Measurements from ENCODE around the gene COL2A1. TPM values are rescaled to one million over a fixed set of nuclear protein-coding genes. Genes with fewer than 3 reads are reported as not detected.

COL2A1 gene
- total RNA-seq, 1 experiment from 2014 or later, result 201 TPM

DNA sequence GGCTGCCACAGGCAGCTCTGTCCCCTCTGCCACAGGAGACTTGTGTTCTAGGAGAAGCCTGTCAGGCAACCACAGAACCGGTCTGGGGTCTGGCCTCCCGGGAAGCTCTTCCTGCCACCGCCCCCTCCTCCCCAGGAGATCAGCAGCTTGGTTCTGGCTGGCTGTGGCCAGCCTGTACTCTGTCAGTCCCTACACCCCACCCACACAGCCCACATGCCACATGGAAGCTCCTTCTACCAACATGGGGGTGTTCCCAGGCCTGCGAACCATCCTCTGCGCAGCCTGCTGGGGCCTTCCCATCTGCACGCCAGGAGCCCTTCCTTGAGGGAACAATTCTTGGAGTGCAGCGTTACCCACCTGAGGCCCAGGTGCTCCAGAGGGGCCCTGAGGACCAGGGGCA, 24.1 kb downstream of the COL2A1 start:
- Histone ChIP-seq H3K36me3 (ENCODE audit: control insufficient read depth, insufficient read depth, low read length) (no peaks in the 10 kb centered on the region; the same call in 1 of the 2 replicates), H3K27me3 (replicated peaks; ENCODE audit: control insufficient read depth, insufficient read depth, low read length) (no peaks in the 10 kb centered on the region), H3K4me1 (no peaks in the 10 kb centered on the region), H3K9me3 (no peaks in the 10 kb centered on the region), H3K4me3 (ENCODE audit: low read depth, low read length) (no peak overlapping the region)
- Mint-ChIP-seq H3K4me3 (ENCODE audit: unreplicated experiment) (no peak overlapping the region), H3K9me3 (ENCODE audit: unreplicated experiment) (no peaks in the 10 kb centered on the region), H3K36me3 (ENCODE audit: insufficient read depth, unreplicated experiment) (peaks cover 11% of the 10 kb centered on the region), H3K27ac (ENCODE audit: unreplicated experiment) (no peak overlapping the region), H3K4me1 (ENCODE audit: low read depth, unreplicated experiment) (no peaks in the 10 kb centered on the region), H3K27me3 (ENCODE audit: insufficient read depth, unreplicated experiment) (no peaks in the 10 kb centered on the region)
- DNase-seq, result no peak
- CTCF ChIA-PET, result interaction anchor here (0.9 to 1.5 kb wide), 2 partner anchors 10 to 17 kb away, joined by 3 to 5 read pairs; partner anchors contain the start of gene TMEM106C
- TF ChIP-seq, protein P1, sequence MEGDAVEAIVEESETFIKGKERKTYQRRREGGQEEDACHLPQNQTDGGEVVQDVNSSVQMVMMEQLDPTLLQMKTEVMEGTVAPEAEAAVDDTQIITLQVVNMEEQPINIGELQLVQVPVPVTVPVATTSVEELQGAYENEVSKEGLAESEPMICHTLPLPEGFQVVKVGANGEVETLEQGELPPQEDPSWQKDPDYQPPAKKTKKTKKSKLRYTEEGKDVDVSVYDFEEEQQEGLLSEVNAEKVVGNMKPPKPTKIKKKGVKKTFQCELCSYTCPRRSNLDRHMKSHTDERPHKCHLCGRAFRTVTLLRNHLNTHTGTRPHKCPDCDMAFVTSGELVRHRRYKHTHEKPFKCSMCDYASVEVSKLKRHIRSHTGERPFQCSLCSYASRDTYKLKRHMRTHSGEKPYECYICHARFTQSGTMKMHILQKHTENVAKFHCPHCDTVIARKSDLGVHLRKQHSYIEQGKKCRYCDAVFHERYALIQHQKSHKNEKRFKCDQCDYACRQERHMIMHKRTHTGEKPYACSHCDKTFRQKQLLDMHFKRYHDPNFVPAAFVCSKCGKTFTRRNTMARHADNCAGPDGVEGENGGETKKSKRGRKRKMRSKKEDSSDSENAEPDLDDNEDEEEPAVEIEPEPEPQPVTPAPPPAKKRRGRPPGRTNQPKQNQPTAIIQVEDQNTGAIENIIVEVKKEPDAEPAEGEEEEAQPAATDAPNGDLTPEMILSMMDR (IDR thresholded peaks at IDR 0.05; ENCODE audit: insufficient read depth in 1 of 2, low read depth in 1 of 2, low read length in 1 of 2, severe bottlenecking in 1 of 2, unreplicated experiment in 1 of 2), result no peak
- intact Hi-C loops (cut with micrococcal nuclease; ENCODE audit: unreplicated experiment), result no loop called here
- POLR2A ChIA-PET, result no interaction called here
- no TSS peak for BruUV-seq (replicated peaks)

DNA sequence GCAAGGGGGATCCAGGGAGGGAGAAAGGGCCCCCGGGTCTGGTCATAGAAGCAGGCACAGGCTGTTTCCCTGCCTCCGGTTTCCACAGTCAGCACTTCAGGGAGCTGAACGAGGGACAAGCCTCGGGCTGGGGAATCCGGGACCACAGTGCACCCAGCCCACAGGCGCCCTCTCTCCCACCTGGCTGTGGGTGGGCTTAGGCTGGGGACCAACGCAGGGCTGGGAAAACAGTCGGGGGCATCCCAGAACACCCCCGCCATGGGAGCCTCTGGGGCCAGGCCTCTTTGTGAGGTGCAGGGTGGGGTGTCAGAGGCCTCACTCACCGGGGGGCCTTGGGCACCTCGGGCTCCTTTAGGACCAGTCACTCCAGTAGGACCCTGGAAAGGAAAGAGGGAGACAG, 24.6 kb downstream of the COL2A1 start:
- H3K36me3 ChIP-seq (ENCODE audit: control insufficient read depth, insufficient read depth, low read length), result no peaks in the 10 kb centered on the region; the same call in 1 of the 2 replicates
- H3K9me3 Mint-ChIP-seq (ENCODE audit: unreplicated experiment), result no peaks in the 10 kb centered on the region
- H3K4me1 Mint-ChIP-seq (ENCODE audit: low read depth, unreplicated experiment), result no peaks in the 10 kb centered on the region
- ChIA-PET POLR2A (no interaction called here), CTCF (interaction anchor here (0.9 to 1.5 kb wide), 3 partner anchors 11 to 51 kb away, joined by 3 to 5 read pairs (median 5); partner anchors contain the start of gene TMEM106C)
- H3K4me3 Mint-ChIP-seq (ENCODE audit: unreplicated experiment), result no peak overlapping the region
- no peaks in the 10 kb centered on the region for H3K27me3 Mint-ChIP-seq (ENCODE audit: insufficient read depth, unreplicated experiment)
- H3K27ac Mint-ChIP-seq (ENCODE audit: unreplicated experiment), result no peak overlapping the region
- TF ChIP-seq, protein P1 (IDR thresholded peaks at IDR 0.05; ENCODE audit: insufficient read depth in 1 of 2, low read depth in 1 of 2, low read length in 1 of 2, severe bottlenecking in 1 of 2, unreplicated experiment in 1 of 2), result no peak
- BruUV-seq (replicated peaks), result no TSS peak
- H3K36me3 Mint-ChIP-seq (ENCODE audit: insufficient read depth, unreplicated experiment), result peaks cover 12% of the 10 kb centered on the region
- H3K27me3 ChIP-seq (replicated peaks; ENCODE audit: control insufficient read depth, insufficient read depth, low read length), result no peaks in the 10 kb centered on the region
- no peaks in the 10 kb centered on the region for H3K4me1 ChIP-seq
- intact Hi-C loops (cut with micrococcal nuclease; ENCODE audit: unreplicated experiment), result no loop called here
- no peak overlapping the region for H3K4me3 ChIP-seq (ENCODE audit: low read depth, low read length)
- no peak for DNase-seq
- H3K9me3 ChIP-seq, result no peaks in the 10 kb centered on the region

DNA sequence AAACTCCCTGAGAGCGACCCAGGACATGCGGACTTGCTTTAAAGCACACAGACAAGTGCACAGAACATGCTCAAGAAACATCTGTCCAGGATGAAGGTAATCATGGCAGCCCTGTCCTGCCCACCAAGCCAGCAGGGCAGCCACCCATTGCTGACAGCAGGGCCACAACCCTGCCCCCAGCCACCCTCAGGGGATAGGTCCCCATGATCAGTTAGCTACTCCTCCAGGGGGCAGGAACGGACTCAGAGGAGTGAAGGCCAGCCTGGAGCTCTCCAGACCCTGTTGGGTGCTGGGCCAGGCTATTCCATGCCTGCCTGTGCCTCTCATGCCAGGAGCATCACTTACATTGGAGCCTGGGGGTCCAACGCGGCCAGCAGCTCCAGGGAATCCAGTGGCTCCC, 25.1 kb downstream of the COL2A1 start:
- DNase-seq, result no peak
- CTCF ChIA-PET, result interaction anchor here (1.5 kb wide), 1 partner anchor 51 kb away, joined by 5 read pairs; no protein-coding TSS in a partner anchor
- TF ChIP-seq, protein P1 (IDR thresholded peaks at IDR 0.05; ENCODE audit: insufficient read depth in 1 of 2, low read depth in 1 of 2, low read length in 1 of 2, severe bottlenecking in 1 of 2, unreplicated experiment in 1 of 2), result no peak
- Histone ChIP-seq H3K4me3 (ENCODE audit: low read depth, low read length) (no peak overlapping the region), H3K4me1 (no peaks in the 10 kb centered on the region), H3K36me3 (ENCODE audit: control insufficient read depth, insufficient read depth, low read length) (no peaks in the 10 kb centered on the region; the same call in 1 of the 2 replicates), H3K9me3 (no peaks in the 10 kb centered on the region), H3K27me3 (replicated peaks; ENCODE audit: control insufficient read depth, insufficient read depth, low read length) (no peaks in the 10 kb centered on the region)
- Mint-ChIP-seq H3K4me3 (ENCODE audit: unreplicated experiment) (no peak overlapping the region), H3K27ac (ENCODE audit: unreplicated experiment) (no peak overlapping the region), H3K9me3 (ENCODE audit: unreplicated experiment) (no peaks in the 10 kb centered on the region), H3K27me3 (ENCODE audit: insufficient read depth, unreplicated experiment) (no peaks in the 10 kb centered on the region), H3K4me1 (ENCODE audit: low read depth, unreplicated experiment) (no peaks in the 10 kb centered on the region), H3K36me3 (ENCODE audit: insufficient read depth, unreplicated experiment) (peaks cover 13% of the 10 kb centered on the region)
- POLR2A ChIA-PET, result no interaction called here
- intact Hi-C loops (cut with micrococcal nuclease; ENCODE audit: unreplicated experiment), result no loop called here
- no TSS peak for BruUV-seq (replicated peaks)
